GM06990 (cell line): ENCODE data around the gene FAM76A.

Source experiments
- DNase-seq: peaks from one replicate; pipeline ENCODE4 v3.0.0-alpha.2; 2011; ENCODE audit not compliant: insufficient read length; ENCODE audit errors: extremely low read depth
- H3K27me3 ChIP-seq: replicated peaks from 2 replicates; pipeline ENCODE4 v1.6.0; 2011; ENCODE audit warnings: low read length; ENCODE audit not compliant: control insufficient read depth, insufficient read depth
- H3K36me3 ChIP-seq: 2 replicates; pipeline ENCODE4 v1.5.1; 2011; ENCODE audit warnings: low read length; ENCODE audit not compliant: control insufficient read depth, insufficient read depth
- H3K4me3 ChIP-seq: replicated peaks from 2 replicates; pipeline ENCODE4 v1.5.1; 2011; ENCODE audit warnings: low read depth, mild to moderate bottlenecking, control low read depth, low read length
- CTCF ChIP-seq: IDR thresholded peaks from 2 replicates; pipeline ENCODE4 v1.5.1; 2011; ENCODE audit warnings: low read length, control low read depth, mild to moderate bottlenecking, inconsistent platforms; ENCODE audit not compliant: insufficient read depth, poor library complexity, severe bottlenecking

FAM76A gene

GRCh38 chr1:27759236-27759635, 33.5 kb downstream of the FAM76A start:
- Histone ChIP-seq H3K27me3 (no peaks in the 10 kb centered on the region), H3K36me3 (no peaks in the 10 kb centered on the region; the same call in none of the 2 replicates), H3K4me3 (no peak overlapping the region)
- no peak for TF ChIP-seq CTCF
- no peak for DNase-seq

- H3K36me3 ChIP-seq = no peaks in the 10 kb centered on the region; the same call in none of the 2 replicates
- DNase-seq = no peak
- H3K27me3 ChIP-seq = no peaks in the 10 kb centered on the region
- no peak for TF ChIP-seq CTCF
- H3K4me3 ChIP-seq = no peak overlapping the region
Measured at GRCh38 chr1:27760426-27760825, 34.7 kb downstream of the FAM76A start.

- TF ChIP-seq CTCF = no peak
- H3K27me3 ChIP-seq = no peaks in the 10 kb centered on the region
- no peak for DNase-seq
- H3K4me3 ChIP-seq = no peak overlapping the region
- no peaks in the 10 kb centered on the region; the same call in none of the 2 replicates for H3K36me3 ChIP-seq
Measured at GRCh38 chr1:27762033-27762432, 36.3 kb downstream of the FAM76A start.

- no peak overlapping the region for H3K4me3 ChIP-seq
- no peaks in the 10 kb centered on the region; the same call in none of the 2 replicates for H3K36me3 ChIP-seq
- no peaks in the 10 kb centered on the region for H3K27me3 ChIP-seq
- DNase-seq = no peak
- TF ChIP-seq CTCF = no peak
Measured at GRCh38 chr1:27763358-27763757, 37.6 kb downstream of the FAM76A start.

GRCh38 chr1:27770293-27770830, 44.6 kb downstream of the FAM76A start:
- H3K4me3 ChIP-seq = no peak overlapping the region
- DNase-seq = no peak
- no peaks in the 10 kb centered on the region for H3K36me3 ChIP-seq
- H3K27me3 ChIP-seq = no peaks in the 10 kb centered on the region
- TF ChIP-seq CTCF = no peak
